ENCODE results near the gene SEPTIN5. TPM values are rescaled to one million over a fixed set of nuclear protein-coding genes. Genes with fewer than 3 reads are reported as not detected.
A peak's percentile ranks its signal among the peaks of the same experiment; 100 is the strongest.

Gene SEPTIN5
- total RNA-seq, 3 donors from 2014 or later = 1.2 to 17.8 (median 2.7) TPM

- H3K4me1 ChIP-seq (ENCODE audit: low read depth) = no peaks in the 10 kb centered on the region
- H3K36me3 ChIP-seq (ENCODE audit: low read depth) = no peaks in the 10 kb centered on the region
- intact Hi-C loops (cut with DNase I, micrococcal nuclease) = no loop called here
- TF ChIP-seq CTCF (IDR thresholded peaks at IDR 0.05) = no peak
- H3K4me3 ChIP-seq = no peak overlapping the region
- ATAC-seq (no peak), DNase-seq (no peak)
- no peaks in the 10 kb centered on the region for H3K9me3 ChIP-seq
Observed at GRCh38 chr22:19701420-19702145, 12.7 kb upstream of the SEPTIN5 start.

GRCh38 chr22:19703869-19704268 lies 10.4 kb upstream of the SEPTIN5 start:
- no peak overlapping the region for H3K4me3 ChIP-seq
- H3K36me3 ChIP-seq (ENCODE audit: low read depth) = no peaks in the 10 kb centered on the region
- H3K9me3 ChIP-seq = no peaks in the 10 kb centered on the region
- ATAC-seq (peak; percentile 87), DNase-seq (peak in 1 of 3 donors; percentile 43)
- intact Hi-C loops (cut with DNase I, micrococcal nuclease) = no loop called here
- H3K4me1 ChIP-seq (ENCODE audit: low read depth) = no peaks in the 10 kb centered on the region
- TF ChIP-seq CTCF (IDR thresholded peaks at IDR 0.05) = no peak

GRCh38 chr22:19704355-19705015 lies 9.8 kb upstream of the SEPTIN5 start:
- intact Hi-C loops (cut with DNase I, micrococcal nuclease) = no loop called here
- no peak for DNase-seq

GRCh38 chr22:19705181-19705934 lies 8.9 kb upstream of the SEPTIN5 start:
- Histone ChIP-seq H3K4me1 (ENCODE audit: low read depth) (no peaks in the 10 kb centered on the region), H3K36me3 (ENCODE audit: low read depth) (no peaks in the 10 kb centered on the region), H3K4me3 (no peak overlapping the region), H3K9me3 (no peaks in the 10 kb centered on the region)
- no peak for DNase-seq
- intact Hi-C loops (cut with DNase I, micrococcal nuclease) = no loop called here
- no peak for TF ChIP-seq CTCF (IDR thresholded peaks at IDR 0.05)
- ATAC-seq = no peak

More at GRCh38 chr22:19704355-19705015, 9.8 kb upstream of the SEPTIN5 start:
- no peak for TF ChIP-seq CTCF (IDR thresholded peaks at IDR 0.05)
- peak; percentile 73 for ATAC-seq
- no peak overlapping the region for H3K4me3 ChIP-seq
- H3K9me3 ChIP-seq = no peaks in the 10 kb centered on the region
- no peaks in the 10 kb centered on the region for H3K4me1 ChIP-seq (ENCODE audit: low read depth)
- no peaks in the 10 kb centered on the region for H3K36me3 ChIP-seq (ENCODE audit: low read depth)

GRCh38 chr22:19706661-19707151 lies 7.6 kb upstream of the SEPTIN5 start:
- no peaks in the 10 kb centered on the region for H3K36me3 ChIP-seq (ENCODE audit: low read depth)
- no peak for DNase-seq
- no peak for TF ChIP-seq CTCF (IDR thresholded peaks at IDR 0.05)
- intact Hi-C loops (cut with DNase I, micrococcal nuclease) = no loop called here
- ATAC-seq = no peak
- H3K9me3 ChIP-seq = no peaks in the 10 kb centered on the region
- H3K4me3 ChIP-seq = no peak overlapping the region
- H3K4me1 ChIP-seq (ENCODE audit: low read depth) = no peaks in the 10 kb centered on the region
